Stimulated activated naive CD8-positive, alpha-beta T cell treated with anti-CD3 and anti-CD28 coated beads, Interleukin-15, amount 100 ng/mL, for 72 hours (primary cell): ENCODE measurements around the gene PSMD11.
"Not testable (repeated sequence)": the region's sequence is repeated elsewhere in the genome, so short reads cannot be mapped to it uniquely, and the experiment has no call there.

Experiments
- ATAC-seq: fragments of 150-1000 bp; cut with Tn5 transposase; 2 replicates; pipeline ENCODE4 v1.10.0; 2021; ENCODE audit warnings: mild to moderate bottlenecking, moderate library complexity
- DNase-seq, 2 donors: peaks; one replicate each; pipeline ENCODE4 v3.0.0; 2021 to 2022
- H3K27ac Mint-ChIP-seq, 2 donors: one replicate each; pipeline ENCODE4 v1.8.0; 2022; ENCODE audit warnings: mild to moderate bottlenecking in 2 of 2, mixed read lengths in 2 of 2, moderate library complexity in 2 of 2
- H3K27me3 Mint-ChIP-seq: one replicate; pipeline ENCODE4 v1.8.0; 2022; ENCODE audit warnings: mixed read lengths
- H3K4me1 Mint-ChIP-seq: one replicate; pipeline ENCODE4 v1.8.0; 2022; ENCODE audit warnings: mild to moderate bottlenecking, mixed read lengths
- H3K4me3 Mint-ChIP-seq, 2 donors: one replicate each; pipeline ENCODE4 v1.8.0; 2022; ENCODE audit warnings: mild to moderate bottlenecking in 2 of 2, mixed read lengths in 2 of 2, moderate library complexity in 1 of 2
- H3K9me3 Mint-ChIP-seq, 2 donors: one replicate each; pipeline ENCODE4 v1.8.0; 2022; ENCODE audit warnings: mixed read lengths in 2 of 2

Gene PSMD11

DNA sequence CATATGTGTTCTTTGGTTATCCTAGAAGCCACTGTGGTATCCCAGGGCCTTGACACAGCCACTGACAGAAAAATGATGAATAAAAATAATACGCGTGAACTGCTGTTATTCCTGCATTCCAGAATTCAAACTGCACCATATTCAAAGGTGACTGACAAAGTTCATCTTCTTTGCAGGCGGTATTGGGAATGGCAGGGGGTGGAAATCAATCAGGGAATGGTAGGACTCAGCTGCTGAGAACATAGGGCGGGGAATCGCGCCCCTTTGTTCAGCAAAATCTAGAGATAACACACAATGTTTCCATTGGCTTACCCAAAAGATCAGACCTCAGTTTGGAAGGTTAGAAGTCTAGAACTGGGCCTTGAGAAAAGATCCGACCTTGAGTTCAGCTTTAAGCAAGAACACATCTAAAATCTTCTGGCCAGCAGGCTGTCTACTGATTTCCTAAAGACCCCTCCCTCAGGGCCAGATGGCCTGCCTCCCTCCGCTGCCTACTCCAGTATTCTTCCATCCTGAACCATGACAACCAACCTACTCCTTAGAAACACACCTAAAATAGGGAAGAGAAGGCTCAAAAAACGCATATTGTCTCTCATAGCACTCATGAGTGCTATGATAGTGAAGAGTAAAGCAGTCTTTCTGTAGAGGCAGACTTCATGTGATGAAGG lies 76.6 kb downstream of the PSMD11 start:
- no peaks in the 10 kb centered on the region for H3K9me3 Mint-ChIP-seq
- ATAC-seq (no peak), DNase-seq (no peak)
- peaks cover 100% of the 10 kb centered on the region for H3K4me1 Mint-ChIP-seq
- no peaks in the 10 kb centered on the region for H3K27me3 Mint-ChIP-seq
- peak overlapping the region; percentile 79 to 82 for H3K4me3 Mint-ChIP-seq
- H3K27ac Mint-ChIP-seq: peak overlapping the region in 1 of 2 donors; percentile 96

DNA sequence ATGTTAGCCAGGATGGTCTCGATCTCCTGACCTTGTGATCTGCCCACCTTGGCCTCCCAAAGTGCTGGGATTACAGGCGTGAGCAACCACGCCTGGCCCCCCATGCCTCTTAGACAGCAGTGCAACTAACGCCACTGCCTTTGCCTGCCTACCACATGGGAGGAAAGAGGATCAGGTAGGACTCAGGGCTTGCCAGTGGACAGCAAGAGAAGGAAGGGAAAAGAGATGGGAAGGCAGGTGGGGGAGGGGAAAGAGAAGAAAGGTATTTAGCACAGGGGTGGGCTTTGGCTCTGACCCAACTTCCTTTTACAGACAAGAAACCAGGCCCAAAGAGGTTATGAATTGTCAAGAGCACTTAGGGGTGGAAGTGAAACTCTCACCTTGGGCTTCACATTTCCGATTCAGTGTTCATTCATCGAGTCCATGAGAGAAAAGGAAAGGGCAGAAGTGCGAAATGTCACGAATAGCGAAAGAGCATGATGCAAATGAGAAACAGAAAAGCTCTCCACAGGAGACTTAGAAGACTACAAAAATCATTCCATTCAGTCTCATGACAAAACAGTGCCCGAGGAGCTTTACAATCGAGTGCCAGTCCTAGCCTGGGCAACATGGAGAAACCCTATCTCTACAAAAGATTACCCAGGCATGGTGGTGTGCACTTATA lies 78.8 kb downstream of the PSMD11 start:
- H3K9me3 Mint-ChIP-seq: no peaks in the 10 kb centered on the region
- H3K4me1 Mint-ChIP-seq: peaks cover 93% of the 10 kb centered on the region
- no peaks in the 10 kb centered on the region for H3K27me3 Mint-ChIP-seq
- H3K4me3 Mint-ChIP-seq: peak overlapping the region; percentile 61 to 79
- ATAC-seq (peak; percentile 64), DNase-seq (peak; percentile 70 to 78)
- H3K27ac Mint-ChIP-seq: peak overlapping the region; percentile 91 to 97

DNA sequence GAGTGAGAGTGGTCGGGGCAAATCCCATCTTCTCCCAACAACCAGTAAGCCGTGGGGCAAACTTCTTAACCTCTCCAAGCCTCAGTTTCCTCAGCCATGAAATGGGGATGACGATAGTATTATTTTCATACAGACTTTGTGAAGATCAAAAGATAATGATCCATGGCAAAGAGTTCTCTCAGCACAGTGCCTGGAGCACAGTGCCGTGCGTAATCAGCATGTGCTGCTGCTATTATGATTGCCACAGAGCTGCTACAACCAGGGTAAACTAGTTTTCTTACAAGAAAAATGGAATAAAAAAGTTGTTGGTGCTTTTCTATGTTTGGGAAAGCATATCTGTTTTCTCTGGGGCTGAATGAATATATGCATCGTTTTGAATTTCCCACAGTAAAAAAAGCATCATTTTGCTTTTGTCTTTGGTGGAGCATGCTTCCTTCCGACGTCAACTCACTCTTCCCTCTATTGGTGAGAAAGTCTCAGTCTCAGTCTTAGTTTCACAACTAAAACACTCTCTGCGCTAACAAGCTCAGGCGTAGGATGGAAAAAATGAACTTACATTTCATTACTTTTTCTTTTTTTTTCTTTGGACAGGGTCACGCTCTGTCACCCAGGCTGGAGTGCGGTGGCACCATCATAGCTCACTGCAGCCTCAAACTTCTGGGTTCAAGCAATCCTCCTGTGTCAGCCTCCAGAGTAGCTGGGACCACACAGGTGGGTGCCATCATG lies 79.7 kb downstream of the PSMD11 start:
- ATAC-seq (peak; percentile 61), DNase-seq (peak; percentile 31 to 55)
- peak overlapping the region; percentile 61 to 79 for H3K4me3 Mint-ChIP-seq
- H3K27me3 Mint-ChIP-seq: no peaks in the 10 kb centered on the region
- H3K4me1 Mint-ChIP-seq: peaks cover 93% of the 10 kb centered on the region
- H3K27ac Mint-ChIP-seq: peak overlapping the region; percentile 91 to 97
- H3K9me3 Mint-ChIP-seq: no peaks in the 10 kb centered on the region

- ATAC-seq, H3K9me3 Mint-ChIP-seq, DNase-seq, H3K27me3 Mint-ChIP-seq: not testable (repeated sequence)
- Mint-ChIP-seq H3K27ac (peak overlapping the region in 1 of 2 donors; percentile 91), H3K4me1 (peaks cover 93% of the 10 kb centered on the region), H3K4me3 (peak overlapping the region in 1 of 2 donors; percentile 61)
These were observed 80.2 kb downstream of the PSMD11 start for GRCh38 chr17:32524553-32524880.

GRCh38 chr17:32525122-32525521 lies 80.8 kb downstream of the PSMD11 start:
- ATAC-seq: no peak
- Mint-ChIP-seq H3K27me3 (no peaks in the 10 kb centered on the region), H3K4me3 (peak overlapping the region in 1 of 2 donors; percentile 30), H3K27ac (peak overlapping the region in 1 of 2 donors; percentile 33), H3K4me1 (peaks cover 89% of the 10 kb centered on the region), H3K9me3 (no peaks in the 10 kb centered on the region)
- DNase-seq: no peak

DNA sequence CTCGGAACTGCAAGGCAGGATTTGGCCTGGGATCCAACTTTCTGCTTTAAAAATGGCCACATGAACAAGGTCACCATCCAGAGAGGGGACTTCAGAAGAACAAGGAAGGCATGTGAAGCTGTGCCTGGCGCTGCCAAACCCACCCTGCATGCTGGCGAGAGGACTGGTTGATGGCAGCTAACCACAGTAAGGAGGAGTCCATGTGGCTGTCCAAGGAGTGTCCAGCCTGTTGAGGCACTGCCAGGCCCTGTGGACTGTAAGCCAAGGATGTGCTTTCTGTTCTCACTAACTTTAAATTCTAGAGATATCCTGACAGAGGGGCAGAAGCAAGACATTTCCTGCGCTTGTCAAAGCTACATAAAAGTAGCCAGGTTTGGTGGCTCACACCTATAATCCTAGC lies 82.8 kb downstream of the PSMD11 start:
- H3K4me3 Mint-ChIP-seq: no peak overlapping the region
- ATAC-seq: no peak
- peaks cover 76% of the 10 kb centered on the region for H3K4me1 Mint-ChIP-seq
- no peak for DNase-seq
- peak overlapping the region in 1 of 2 donors; percentile 36 for H3K27ac Mint-ChIP-seq
- no peaks in the 10 kb centered on the region for H3K27me3 Mint-ChIP-seq
- no peaks in the 10 kb centered on the region for H3K9me3 Mint-ChIP-seq

- Mint-ChIP-seq H3K9me3 (peaks cover 0 to 4% of the 10 kb centered on the region in 2 donors), H3K27ac (peak overlapping the region in 1 of 2 donors; percentile 38), H3K27me3 (no peaks in the 10 kb centered on the region), H3K4me1 (peaks cover 68% of the 10 kb centered on the region), H3K4me3 (peak overlapping the region in 1 of 2 donors; percentile 18)
- no peak for DNase-seq
- ATAC-seq: no peak
These were observed 84.5 kb downstream of the PSMD11 start for GRCh38 chr17:32528825-32529224.

- Mint-ChIP-seq H3K4me3 (no peak overlapping the region), H3K9me3 (peaks cover 0 to 4% of the 10 kb centered on the region in 2 donors), H3K4me1 (peaks cover 60% of the 10 kb centered on the region), H3K27me3 (no peaks in the 10 kb centered on the region), H3K27ac (no peak overlapping the region)
- ATAC-seq: no peak
- no peak for DNase-seq
These were observed 85.3 kb downstream of the PSMD11 start for GRCh38 chr17:32529604-32530003.
